A549 treated with Mapracorat at 1 μM for 4 hours (cell line): ENCODE results near the gene ZNF460. TPM values are rescaled to one million over a fixed set of nuclear protein-coding genes. Genes with fewer than 3 reads are reported as not detected.

ENCODE experiments used
- total RNA-seq: library from RNA; stranded (reverse); fragments of 200-300 nt; extraction: Qiagen RNA extraction; gene quantifications from 5 replicates; pipeline ENCODE4 v1.2.3, GENCODE V29; 2022

The ZNF460 gene
- total RNA-seq, result 0.81 to 1.2 TPM (median 1.1 TPM) in 5 replicates

DNA sequence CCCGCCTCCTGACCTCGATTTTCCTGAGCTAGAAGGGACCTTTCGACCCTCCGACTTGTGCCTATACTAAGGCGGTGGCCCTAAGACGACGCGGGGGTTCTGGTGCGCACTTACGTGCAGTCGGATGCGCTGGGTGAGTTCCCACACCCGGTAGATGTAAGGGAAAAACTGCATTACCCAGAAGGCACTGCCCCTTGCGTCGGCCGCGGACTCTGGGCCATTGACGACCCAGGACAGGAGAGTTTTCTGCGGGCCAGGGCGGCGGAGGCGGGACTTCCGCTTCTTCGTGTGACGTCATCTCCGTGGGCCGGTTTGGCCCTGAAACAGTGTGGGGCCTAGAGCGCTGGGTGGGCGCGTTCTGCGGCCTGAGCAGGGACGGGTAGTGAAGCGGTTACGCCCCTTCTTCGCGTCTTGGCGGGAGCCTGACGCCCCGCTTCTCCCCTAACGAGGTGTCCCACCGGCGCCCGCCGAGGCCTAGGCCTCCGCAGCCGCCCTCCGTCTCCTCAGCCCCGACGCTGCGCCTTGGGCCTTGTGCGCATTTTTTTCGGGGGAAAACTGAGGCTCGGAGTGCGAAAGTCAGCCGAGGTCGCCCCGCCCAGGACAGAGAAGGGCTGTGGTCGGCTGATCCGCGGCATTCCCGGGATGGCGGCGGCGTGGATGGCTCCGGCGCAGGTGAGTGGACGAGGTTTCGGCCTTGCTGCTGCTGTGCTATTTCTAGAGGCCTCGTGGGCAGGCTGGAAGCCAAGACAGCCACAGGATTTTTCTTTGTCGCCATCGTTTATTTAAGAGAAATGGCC, at the start of gene ZNF460:
ZNF460 (plus strand) TSS at position 321 of the 797 bp plus-strand sequence; CDS start at position 643, 322 bp downstream.

DNA sequence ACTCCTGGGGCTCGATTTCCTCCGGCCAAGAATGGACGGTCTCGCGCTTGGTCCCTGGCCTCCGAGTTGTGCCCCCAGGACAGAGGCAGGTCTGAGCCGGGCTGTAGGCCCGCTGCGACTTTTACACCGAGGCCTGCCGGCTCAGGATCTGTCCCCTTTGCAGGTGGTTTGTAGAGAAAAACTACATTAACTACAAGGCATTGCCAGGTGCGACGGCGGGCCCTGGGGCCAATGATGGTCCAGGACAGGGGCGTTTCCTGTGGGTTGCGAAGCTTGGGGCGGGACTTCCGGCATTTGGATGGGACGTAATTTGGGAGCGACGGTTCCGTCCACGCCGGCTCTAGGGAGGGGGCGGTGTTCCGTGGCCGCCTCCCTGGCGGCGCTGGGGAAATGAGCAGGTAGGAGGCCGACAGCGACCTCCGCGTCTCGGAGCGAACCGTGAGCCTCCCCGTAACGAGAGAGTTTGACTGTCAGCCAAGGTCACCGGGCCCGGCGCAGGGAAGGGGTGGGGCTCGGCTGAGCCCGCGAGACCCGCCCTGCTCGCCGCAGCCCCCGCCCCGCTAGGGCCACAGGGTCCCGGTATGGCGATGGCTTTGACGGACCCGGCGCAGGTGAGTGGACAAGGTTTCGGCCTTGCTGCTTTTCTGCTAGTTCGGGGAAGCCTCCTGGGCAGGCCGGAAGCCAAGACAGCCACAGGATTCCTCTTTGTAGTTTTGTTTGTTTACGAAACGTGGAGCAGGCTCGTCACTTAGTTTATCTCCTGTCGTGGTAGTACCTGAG, 39.8 kb upstream of the ZNF460 start, which contains the start of gene ZNF805:
ZNF805 (plus strand) TSS at position 322 of the 780 bp plus-strand sequence; CDS start at position 582, 260 bp downstream.

DNA sequence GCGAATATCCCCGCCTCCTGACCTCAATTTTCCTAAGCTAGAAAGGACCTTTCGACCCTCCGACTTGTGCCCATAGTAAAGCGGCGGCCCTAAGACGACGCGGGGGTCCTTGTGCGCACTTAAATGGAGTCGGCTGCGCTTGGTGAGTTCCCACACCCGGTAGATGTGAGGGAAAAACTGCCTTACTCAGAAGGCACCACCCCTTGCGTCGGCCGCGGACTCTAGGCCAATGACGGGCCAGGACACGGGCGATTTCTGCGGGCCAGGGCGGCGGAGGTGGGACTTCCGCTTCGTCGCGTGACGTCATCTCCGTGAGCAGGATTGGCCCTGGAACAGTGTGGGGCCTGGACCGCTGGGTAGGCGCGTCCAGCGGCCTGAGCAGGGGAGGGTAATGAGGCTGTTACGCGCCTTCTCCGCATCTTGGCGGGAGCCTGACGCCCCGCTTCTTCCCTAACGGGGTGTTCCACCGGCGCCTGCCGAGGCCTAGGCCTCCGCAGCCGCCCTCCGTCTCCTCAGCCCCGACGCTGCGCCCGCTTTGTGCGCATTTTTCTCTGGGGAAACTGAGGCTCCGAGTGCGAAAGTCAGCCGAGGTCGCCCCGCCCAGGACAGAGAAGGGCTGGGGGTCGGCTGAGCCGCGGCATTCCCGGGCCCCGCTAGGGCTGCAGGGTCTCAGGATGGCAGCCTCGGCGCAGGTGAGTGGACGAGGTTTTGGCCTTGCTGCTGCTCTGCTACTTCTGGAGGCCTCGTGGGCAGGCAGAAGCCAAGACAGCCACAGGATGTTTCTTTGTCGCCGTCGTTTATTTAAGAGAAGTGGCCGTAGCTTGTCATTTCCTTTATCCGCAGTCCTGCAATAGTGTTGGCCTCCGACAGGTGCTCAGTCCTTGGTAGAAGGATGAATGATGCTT, 40.1 kb downstream of the ZNF460 start, which contains the start of gene ZNF543:
ZNF543 (plus strand) TSS at position 293 of the 905 bp plus-strand sequence; CDS start at position 675, 382 bp downstream.

Other genes starting within 250 kb of the ZNF460 start
- gene USP29, start 160.5 kb upstream of the ZNF460 start, total RNA-seq, result not detected in 5 replicates
- not detected in 5 replicates for gene ZIM3, start 135.3 kb upstream of the ZNF460 start, total RNA-seq
- not detected in 5 replicates for gene DUXA, start 113.0 kb upstream of the ZNF460 start, total RNA-seq
- gene ZNF264, start 89.0 kb upstream of the ZNF460 start, total RNA-seq, result 5.5 to 9.0 TPM (median 8.4 TPM) in 5 replicates
- 0.25 to 0.66 TPM (median 0.49 TPM) in 4 of 5 replicates, not detected in the other for gene AURKC, start 49.5 kb upstream of the ZNF460 start, total RNA-seq
- gene ZNF805, start 39.9 kb upstream of the ZNF460 start, total RNA-seq, result 1.4 to 2.7 TPM (median 1.9 TPM) in 5 replicates
- 1.1 to 1.7 TPM (median 1.6 TPM) in 5 replicates for gene ZNF543, start 40.0 kb downstream of the ZNF460 start, total RNA-seq
- 2.1 to 2.7 TPM (median 2.4 TPM) in 5 replicates for gene ZNF304, start 70.8 kb downstream of the ZNF460 start, total RNA-seq
- 13.7 to 16.4 TPM (median 16.3 TPM) in 5 replicates for gene TRAPPC2B, start 83.1 kb downstream of the ZNF460 start, total RNA-seq
- gene ZNF547, start 83.1 kb downstream of the ZNF460 start, total RNA-seq, result 0.85 to 1.5 TPM (median 1.4 TPM) in 5 replicates
- 3.3 to 5.0 TPM (median 3.7 TPM) in 5 replicates for gene ZNF548, start 109.4 kb downstream of the ZNF460 start, total RNA-seq
- 3.8 to 7.0 TPM (median 4.9 TPM) in 5 replicates for gene ZNF17, start 130.7 kb downstream of the ZNF460 start, total RNA-seq
- gene ZNF749, start 154.8 kb downstream of the ZNF460 start, total RNA-seq, result 14.1 to 16.4 TPM (median 15.0 TPM) in 5 replicates
- 0.06 to 0.11 TPM in 2 of 5 replicates, not detected in the others for gene VN1R1, start 176.7 kb downstream of the ZNF460 start, total RNA-seq
- 0.73 to 1.4 TPM (median 1.2 TPM) in 5 replicates for gene ZNF772, start 197.1 kb downstream of the ZNF460 start, total RNA-seq
- gene ZNF419, start 207.3 kb downstream of the ZNF460 start, total RNA-seq, result 4.9 to 7.9 TPM (median 6.7 TPM) in 5 replicates
- 4.1 to 6.7 TPM (median 4.4 TPM) in 5 replicates for gene ZNF773, start 219.5 kb downstream of the ZNF460 start, total RNA-seq
- gene ZNF549, start 246.9 kb downstream of the ZNF460 start, total RNA-seq, result 1.4 to 1.9 TPM (median 1.7 TPM) in 5 replicates